ENCODE data around the gene HDAC5.
"Not testable (repeated sequence)": the region's sequence is repeated elsewhere in the genome, so short reads cannot be mapped to it uniquely, and the experiment has no call there.

Gene HDAC5

GRCh38 chr17:44110823-44111633, 12.4 kb downstream of the HDAC5 start:
- peak; percentile 59 for DNase-seq

DNA sequence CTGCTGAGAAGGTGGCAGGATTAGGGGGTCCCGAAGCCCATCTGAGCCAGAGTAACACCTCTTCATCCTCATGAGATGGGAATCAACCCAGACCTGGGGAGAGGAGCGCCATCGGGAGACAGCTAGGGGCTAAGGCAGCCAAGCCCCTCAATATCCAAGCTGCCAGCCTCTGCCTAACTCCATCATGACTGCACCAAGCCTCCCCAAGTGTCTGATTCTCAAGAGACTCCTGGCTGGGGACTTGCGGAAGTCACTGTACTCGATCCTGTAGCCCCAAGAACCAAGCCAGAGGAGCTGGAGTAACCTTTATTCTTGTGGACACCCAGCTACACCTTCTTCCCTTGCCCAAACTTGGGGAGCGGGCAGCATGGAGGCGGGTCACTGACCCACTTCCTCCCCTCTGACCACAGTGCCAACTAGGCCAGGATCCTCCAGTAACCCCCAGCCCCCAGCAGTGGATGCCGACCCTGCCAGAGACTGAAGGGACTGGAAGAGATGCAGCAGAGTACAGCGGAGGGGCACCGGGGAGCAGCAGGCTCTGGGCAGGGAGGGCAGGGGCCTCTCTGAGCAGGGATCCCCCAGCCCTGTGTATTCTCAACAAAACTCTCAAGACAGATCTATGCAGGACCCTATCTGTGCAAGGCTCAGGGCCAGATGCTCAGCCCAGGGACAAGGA, 13.3 kb downstream of the HDAC5 start:
- no peak for DNase-seq

GRCh38 chr17:44109312-44109630, 14.2 kb downstream of the HDAC5 start:
- no peak for DNase-seq

- DNase-seq, result no peak
Observed at GRCh38 chr17:44108440-44109311, 14.8 kb downstream of the HDAC5 start.

DNA sequence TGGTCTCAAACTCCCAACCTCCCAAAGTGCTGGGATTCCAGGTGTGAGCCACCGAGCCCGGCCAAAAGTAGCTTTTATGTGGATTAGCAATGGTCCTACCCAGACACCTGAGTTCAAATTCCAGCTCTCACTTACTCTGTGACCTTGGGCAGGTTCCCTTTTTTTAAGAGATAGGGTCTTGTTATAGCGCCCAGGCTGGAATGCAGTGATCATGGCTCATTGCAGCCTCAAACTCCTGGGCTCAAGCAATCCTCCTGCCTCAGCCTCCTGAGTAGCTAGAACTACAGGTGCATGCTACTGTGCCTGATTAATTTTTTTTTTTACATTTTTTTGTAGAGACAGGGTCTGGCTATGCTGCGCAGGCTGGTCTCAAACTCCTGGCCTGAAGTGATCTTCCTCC, 16.6 kb downstream of the HDAC5 start:
- DNase-seq, result no peak

GRCh38 chr17:44105941-44106340, 17.5 kb downstream of the HDAC5 start:
- DNase-seq, result no peak

GRCh38 chr17:44105483-44105882, 18.0 kb downstream of the HDAC5 start:
- no peak for DNase-seq

DNA sequence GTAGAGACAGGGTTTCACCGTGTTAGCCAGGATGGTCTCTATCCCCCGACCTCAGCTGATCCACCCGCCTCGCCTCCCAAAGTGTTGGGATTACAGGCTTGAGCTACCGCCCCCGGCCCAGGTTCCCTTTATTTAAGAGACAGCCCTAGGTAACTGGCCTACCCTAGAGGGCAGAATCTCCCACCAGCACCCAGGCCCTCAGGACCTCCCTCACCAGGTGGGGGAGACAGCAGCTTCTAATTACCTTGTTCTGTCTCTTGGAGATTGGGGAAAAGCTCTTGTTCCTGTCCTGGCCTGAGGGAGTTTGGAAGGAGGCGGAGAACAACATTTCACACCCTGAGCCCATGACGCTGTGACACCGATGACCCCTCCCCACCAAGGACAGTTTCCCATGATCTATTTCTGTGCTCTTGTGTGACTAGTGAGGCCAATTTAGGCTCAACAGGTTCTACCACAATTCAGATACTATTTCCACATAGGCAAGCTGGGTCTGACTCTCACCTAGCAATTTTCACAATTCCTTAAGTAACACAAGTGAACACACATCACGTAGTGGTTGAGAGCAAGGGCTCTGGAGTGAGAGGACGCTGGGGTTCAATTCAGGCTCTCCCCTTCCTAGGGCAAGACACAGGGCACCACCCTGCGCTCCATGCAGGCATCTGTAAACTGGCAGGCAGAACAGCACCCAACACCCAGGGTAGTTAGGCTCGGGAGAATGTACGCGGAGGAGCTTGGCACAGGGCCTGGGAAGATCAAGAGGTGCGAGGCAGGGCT, 20.4 kb downstream of the HDAC5 start:
- no peak for DNase-seq

DNA sequence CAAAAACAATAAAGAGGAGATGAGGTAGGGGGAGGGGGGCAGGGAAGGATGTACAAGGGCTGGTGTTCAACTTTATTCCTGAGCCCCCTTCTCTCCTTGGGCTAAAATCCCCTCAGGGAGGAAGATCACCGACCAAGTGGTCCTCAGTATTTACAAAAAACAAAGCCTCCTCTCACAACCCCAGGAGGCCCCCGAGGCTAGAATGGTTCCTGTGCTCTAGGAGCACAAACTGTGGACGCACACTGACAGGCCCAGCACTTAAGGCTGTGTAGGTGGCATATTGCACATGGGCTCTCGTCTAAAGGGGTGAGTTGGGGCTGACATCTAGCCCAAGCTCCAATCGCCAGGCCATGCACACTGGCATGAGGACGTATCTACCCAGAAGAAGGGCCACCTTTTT, 21.6 kb downstream of the HDAC5 start:
- DNase-seq, result not testable (repeated sequence)

DNA sequence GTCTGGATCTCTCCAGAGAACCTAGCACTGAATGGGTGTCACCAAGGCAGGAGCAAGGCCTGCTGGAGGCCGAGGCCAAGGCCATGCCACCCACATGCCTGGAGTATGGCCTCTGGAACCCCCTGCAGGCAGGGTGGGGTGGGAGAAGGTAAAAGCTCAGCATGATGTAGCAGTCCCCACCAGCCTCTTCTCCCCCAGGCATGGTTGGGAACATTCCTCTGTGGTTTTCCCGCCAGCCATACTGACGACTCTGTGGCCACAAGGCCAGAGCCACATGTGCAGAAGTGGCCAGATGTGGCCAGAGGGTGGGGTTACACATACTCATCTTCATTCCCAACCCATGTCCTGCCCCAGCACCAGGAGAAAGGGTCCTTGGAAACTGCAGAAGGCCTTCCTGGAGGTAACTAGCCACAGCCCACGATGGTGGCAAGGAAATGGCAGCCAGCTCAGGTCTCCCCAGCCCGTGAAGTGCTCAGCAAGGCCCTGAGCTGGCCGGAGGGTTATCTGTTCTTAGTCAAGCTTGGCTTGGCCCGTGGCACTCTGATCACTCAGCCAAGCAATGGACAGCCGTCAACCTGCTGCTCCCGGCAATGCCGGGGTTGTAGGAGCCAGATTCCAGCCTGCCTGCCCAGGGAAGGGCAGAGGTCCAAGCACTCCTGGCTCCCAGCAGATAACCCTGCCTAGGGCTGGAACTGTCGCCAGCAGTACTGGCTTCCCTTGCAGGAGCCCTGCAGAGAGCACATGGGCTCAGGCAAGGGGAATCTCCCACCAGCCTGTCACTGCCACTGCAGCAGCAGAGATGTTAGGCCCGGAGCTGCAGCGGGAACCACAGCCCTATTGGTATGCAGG, 26.1 kb downstream of the HDAC5 start:
- no peak for DNase-seq

DNA sequence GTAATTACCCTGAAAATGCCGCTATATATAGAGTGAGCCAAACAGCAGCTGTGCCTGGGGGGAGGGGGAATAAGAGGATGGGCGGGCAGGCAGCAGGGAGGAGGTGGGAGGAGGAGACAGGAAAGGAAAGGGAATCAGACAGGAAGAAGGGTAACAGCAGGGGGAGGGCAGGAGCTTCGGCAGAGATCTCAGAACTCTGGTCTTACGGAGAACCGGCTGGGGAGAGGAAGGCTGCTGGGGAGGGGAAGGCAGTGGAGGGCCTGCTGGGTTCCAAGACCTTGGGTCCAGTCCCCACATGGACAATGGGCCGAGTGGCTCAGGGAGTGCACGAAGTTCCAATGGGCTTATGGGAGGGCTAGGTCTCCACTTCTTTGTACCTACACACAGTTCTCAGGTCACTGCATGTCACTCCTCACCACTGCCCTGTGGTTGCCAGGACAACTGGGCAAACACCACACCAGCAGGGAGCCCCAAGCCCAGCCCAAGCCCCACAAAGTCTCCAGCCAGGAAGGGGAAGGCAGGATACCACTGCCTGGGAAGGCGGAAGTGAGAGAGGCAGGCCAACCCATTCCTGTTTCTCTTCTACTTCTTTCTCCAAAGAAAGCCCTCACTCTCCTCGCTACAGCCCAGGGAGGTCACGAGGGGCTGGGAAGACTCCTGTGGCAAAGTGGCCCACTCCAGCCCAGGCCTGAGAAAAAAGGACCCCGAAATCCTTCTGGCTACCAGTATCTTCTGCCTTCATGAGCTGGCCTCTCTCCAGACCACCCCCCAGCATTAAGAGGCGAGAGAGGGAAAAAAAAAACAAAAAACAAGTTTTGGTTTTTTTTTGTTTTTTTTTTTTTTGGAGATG, 27.6 kb downstream of the HDAC5 start:
- DNase-seq, result no peak

DNA sequence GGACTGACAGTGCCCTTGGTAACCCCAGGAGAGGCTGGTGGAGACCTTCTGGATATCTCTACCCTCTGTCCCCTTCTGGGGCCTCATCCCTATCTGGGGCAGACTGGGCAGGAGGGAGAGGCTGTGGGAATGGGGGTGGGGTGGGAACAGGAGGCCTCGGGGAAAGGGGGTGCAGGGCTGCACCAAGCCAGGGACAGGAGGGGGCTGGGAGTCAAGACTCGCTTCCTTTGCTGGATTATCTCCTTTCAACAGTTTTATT, 28.1 kb downstream of the HDAC5 start:
- DNase-seq, result no peak

DNA sequence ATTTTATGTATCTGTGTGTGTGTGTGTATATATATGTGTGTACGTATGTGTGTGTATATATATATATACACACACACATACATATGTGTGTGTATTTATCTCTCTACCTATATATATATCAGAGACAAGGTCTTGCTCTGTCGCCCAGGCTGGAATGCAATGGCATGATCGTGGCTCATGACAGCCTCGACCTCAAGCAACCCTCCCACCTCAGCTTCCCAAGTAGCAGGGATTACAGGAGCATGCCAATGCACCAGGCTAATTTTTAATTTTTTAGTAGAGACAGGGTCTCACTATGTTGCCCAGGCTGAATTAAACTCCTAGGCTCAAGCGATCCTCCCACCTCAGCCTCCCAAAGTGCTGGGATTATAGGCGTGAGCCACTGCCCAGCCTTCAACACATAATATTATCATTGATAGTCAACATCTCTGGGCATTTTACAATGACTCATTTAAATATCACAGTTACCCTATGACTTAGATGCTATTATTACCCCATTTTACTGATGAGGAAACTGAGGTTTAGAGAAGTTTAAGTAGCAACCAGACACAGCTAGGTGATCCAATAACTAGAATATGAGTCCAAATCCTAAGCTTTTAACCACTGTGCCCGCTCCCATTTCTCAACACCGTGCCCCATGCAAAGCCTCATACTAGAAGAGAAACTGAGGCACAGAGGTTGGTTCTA, 28.6 kb downstream of the HDAC5 start:
- DNase-seq, result no peak

GRCh38 chr17:44093231-44093900, 30.1 kb downstream of the HDAC5 start:
- no peak for DNase-seq

DNA sequence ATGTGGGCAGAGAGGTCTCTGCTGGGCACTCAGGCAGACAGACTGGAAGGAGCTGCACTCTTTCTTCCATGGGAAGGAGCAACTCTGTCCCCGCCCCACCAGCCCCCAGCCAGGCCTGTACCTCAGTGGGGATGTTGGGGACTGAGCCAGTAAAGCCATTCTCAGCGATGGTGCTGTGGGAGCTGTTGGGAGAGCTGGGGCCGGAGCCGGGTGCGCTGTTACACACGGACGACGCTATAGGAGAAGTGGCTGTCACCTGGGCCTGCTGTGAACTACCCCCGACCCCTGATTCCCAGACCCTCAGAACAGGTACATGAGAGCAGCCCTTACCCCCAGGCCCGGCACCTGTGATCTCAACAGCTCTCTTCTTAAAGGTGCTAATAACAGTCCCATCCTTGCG, 31.4 kb downstream of the HDAC5 start:
- no peak for DNase-seq

DNA sequence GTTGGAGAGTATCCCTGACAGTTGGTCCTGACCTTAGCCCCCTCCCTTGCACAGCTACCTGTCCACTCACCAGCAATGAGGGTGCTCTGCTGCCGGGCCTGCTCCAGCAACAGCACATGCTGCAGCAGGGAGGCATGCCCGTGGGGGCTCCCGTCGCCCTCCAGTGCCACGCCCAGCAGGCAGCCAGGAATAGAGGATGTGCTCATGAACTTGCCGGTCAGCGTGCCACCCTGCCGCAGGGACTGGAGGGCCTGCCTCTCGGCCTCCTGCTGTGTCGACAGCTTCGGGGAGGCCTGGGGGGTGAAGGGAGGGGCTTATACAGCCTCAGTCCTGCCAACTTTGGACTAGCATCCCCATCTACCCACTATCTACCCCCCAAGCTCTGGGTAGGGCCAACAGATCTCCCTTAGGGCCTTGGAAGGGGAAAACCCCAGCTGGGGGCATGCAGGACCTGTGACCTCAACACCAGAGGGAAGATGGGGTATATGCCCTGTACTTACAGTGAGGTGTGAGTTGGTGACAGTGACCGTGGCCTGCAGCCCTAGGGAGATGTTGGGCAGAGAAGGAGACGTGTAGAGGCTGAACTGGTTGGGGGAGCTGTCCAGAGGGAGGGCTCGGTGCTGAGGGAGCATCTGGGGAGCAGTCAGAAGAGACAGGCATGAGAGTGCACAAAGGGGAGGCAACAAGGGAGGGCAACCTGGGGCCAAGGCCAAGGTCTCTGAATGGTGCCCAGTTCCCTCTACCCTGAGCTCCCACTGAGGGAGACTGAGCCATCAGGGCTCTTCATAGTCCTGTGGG, 32.0 kb downstream of the HDAC5 start:
- no peak for DNase-seq

DNA sequence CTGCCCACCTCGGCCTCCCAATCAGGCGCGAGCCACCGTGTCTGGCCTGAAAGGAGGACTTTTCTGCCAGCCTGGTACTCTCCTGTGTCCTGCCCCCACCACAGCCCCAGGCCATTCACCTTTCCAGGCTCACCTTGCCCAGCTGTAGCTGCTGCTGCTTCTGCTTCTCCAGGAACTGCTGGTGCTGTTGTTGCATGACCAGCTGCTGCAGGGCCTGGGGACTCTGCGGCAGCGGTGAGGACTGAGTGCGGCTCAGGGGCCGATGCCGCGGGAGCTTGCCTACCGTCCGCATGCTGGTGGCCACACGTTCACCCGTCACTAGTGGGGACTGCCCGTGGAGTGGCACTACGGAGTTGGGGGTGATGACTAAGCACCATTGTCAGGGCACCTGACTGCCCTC, 35.2 kb downstream of the HDAC5 start:
- no peak for DNase-seq

GRCh38 chr17:44087319-44087718, 36.1 kb downstream of the HDAC5 start:
- no peak for DNase-seq

All from stimulated activated CD4-positive, alpha-beta T cell treated with anti-CD3 and anti-CD28 coated beads, Interleukin-4, amount 100 ng/mL, for 24 hours (primary cell).